IMR-90 (cell line): ENCODE results near the gene ACOX1. TPM values are rescaled to one million over a fixed set of nuclear protein-coding genes. Genes with fewer than 3 reads are reported as not detected.

Source experiments
- ATAC-seq: fragments of 200-7000 bp; cut with Tn5 transposase; 2 replicates; pipeline ENCODE4 v1.9.1; 2020; ENCODE audit warnings: low read depth, mild to moderate bottlenecking, moderate library complexity
- BruUV-seq: library from RNA; stranded (reverse); fragments of 400-500 nt; replicated peaks from 2 replicates; lab custom pipeline; 2021; lab: Mats Ljungman, UMichigan
- CTCF ChIA-PET: fragments of 300-600 bp; formaldehyde crosslinking; extraction: SDS; loops from one replicate; lab custom pipeline; 2021; ENCODE audit warnings: antibody characterized with exemption; lab: Yijun Ruan, JAX
- POLR2A ChIA-PET: fragments of 300-600 bp; sonication (Branson Sonifier 250); formaldehyde crosslinking; loops from one replicate; lab custom pipeline; 2022; ENCODE audit warnings: antibody characterized with exemption; ENCODE audit not compliant: unreplicated experiment; lab: Charles Lee
- DNase-seq: peaks from one replicate; pipeline ENCODE4 v3.0.0; 2013
- H2AFZ ChIP-seq: replicated peaks from 2 replicates; pipeline ENCODE3; 2013; ENCODE audit warnings: low read length, mild to moderate bottlenecking; ENCODE audit not compliant: poor library complexity
- H2AK5ac ChIP-seq: 2 replicates; pipeline ENCODE4 v1.6.1; 2013; ENCODE audit warnings: low read depth, low read length, inconsistent platforms
- H2AK9ac ChIP-seq: replicated peaks from 2 replicates; pipeline ENCODE3; 2013; ENCODE audit warnings: mild to moderate bottlenecking, low read depth, low read length, moderate library complexity; ENCODE audit not compliant: poor library complexity
- H2BK120ac ChIP-seq: 2 replicates; pipeline ENCODE4 v1.6.1; 2013; ENCODE audit warnings: low read depth, low read length, inconsistent platforms
- H2BK15ac ChIP-seq: 3 replicates; pipeline ENCODE4 v1.6.1; 2013; ENCODE audit warnings: low read depth, low read length, inconsistent platforms
- H2BK20ac ChIP-seq: 2 replicates; pipeline ENCODE4 v1.6.1; 2013; ENCODE audit warnings: low read depth, mild to moderate bottlenecking, inconsistent platforms, low read length, moderate library complexity
- H2BK5ac ChIP-seq: 2 replicates; pipeline ENCODE4 v1.6.1; 2013; ENCODE audit warnings: mild to moderate bottlenecking, low read depth, low read length, inconsistent platforms; ENCODE audit not compliant: poor library complexity, severe bottlenecking
- H3K14ac ChIP-seq: replicated peaks from 2 replicates; pipeline ENCODE4 v1.6.1; 2013; ENCODE audit warnings: low read depth, low read length, inconsistent platforms
- H3K18ac ChIP-seq: 2 replicates; pipeline ENCODE4 v1.6.1; 2013; ENCODE audit warnings: low read depth, low read length, control low read depth
- H3K23ac ChIP-seq: 2 replicates; pipeline ENCODE4 v1.6.1; 2013; ENCODE audit warnings: low read depth, low read length, inconsistent platforms
- H3K27ac ChIP-seq: 2 replicates; pipeline ENCODE4 v1.5.1; 2013; ENCODE audit warnings: mild to moderate bottlenecking, control low read depth, low read length; ENCODE audit not compliant: insufficient read depth
- H3K27me3 ChIP-seq: 2 replicates; pipeline ENCODE4 v1.6.1; 2013; ENCODE audit warnings: low read length; ENCODE audit not compliant: control insufficient read depth, insufficient read depth
- H3K36me3 ChIP-seq: 2 replicates; pipeline ENCODE4 v1.6.1; 2013; ENCODE audit warnings: low read length, mixed read lengths; ENCODE audit not compliant: control insufficient read depth, insufficient read depth
- H3K4ac ChIP-seq: 2 replicates; pipeline ENCODE4 v1.6.1; 2013; ENCODE audit warnings: low read depth, low read length, inconsistent platforms
- H3K4me1 ChIP-seq: 2 replicates; pipeline ENCODE4 v1.6.1; 2013; ENCODE audit warnings: low read length, mixed read lengths; ENCODE audit not compliant: control insufficient read depth, insufficient read depth
- H3K4me2 ChIP-seq: 2 replicates; pipeline ENCODE4 v1.6.1; 2013; ENCODE audit warnings: low read depth, mild to moderate bottlenecking, control low read depth, low read length, moderate library complexity
- H3K4me3 ChIP-seq: 2 replicates; pipeline ENCODE4 v1.5.1; 2013; ENCODE audit warnings: low read depth, mild to moderate bottlenecking, control low read depth, low read length, moderate library complexity; ENCODE audit not compliant: insufficient read depth
- H3K56ac ChIP-seq: 2 replicates; pipeline ENCODE4 v1.6.1; 2013; ENCODE audit warnings: low read length, inconsistent platforms; ENCODE audit not compliant: insufficient read depth; ENCODE audit errors: extremely low read depth
- H3K79me1 ChIP-seq, 2 experiments: 2 replicates each; pipeline ENCODE4 v1.6.1; 2013; ENCODE audit warnings: low read length in 2 of 2, inconsistent platforms in 1 of 2, low read depth in 1 of 2
- H3K9ac ChIP-seq: 2 replicates; pipeline ENCODE4 v1.6.1; 2013; ENCODE audit warnings: low read depth, low read length, control low read depth
- H3K9me1 ChIP-seq: 2 replicates; pipeline ENCODE4 v1.6.1; 2013; ENCODE audit warnings: low read length, inconsistent platforms; ENCODE audit not compliant: insufficient read depth
- H3K9me3 ChIP-seq: 2 replicates; pipeline ENCODE4 v1.6.1; 2013; ENCODE audit warnings: low read length; ENCODE audit not compliant: control insufficient read depth, insufficient read depth
- H4K20me1 ChIP-seq: 2 replicates; pipeline ENCODE4 v1.6.1; 2013; ENCODE audit warnings: low read length, inconsistent platforms; ENCODE audit not compliant: insufficient read depth
- H4K5ac ChIP-seq: 2 replicates; pipeline ENCODE4 v1.6.1; 2013; ENCODE audit warnings: mild to moderate bottlenecking, low read depth, low read length, control low read depth
- H4K8ac ChIP-seq, 2 experiments: 2 replicates each; pipeline ENCODE4 v1.6.1; 2013; ENCODE audit warnings: low read depth in 2 of 2, low read length in 2 of 2, control low read depth in 1 of 2, inconsistent platforms in 1 of 2
- H4K91ac ChIP-seq: 2 replicates; pipeline ENCODE4 v1.6.1; 2013; ENCODE audit warnings: low read depth, low read length, inconsistent platforms; ENCODE audit not compliant: insufficient read depth
- RAD21 ChIP-seq: IDR thresholded peaks from 2 replicates; pipeline ENCODE4 v1.6.1; 2012; ENCODE audit warnings: low read length, improper control_type of control experiment
- WGBS, 2 experiments: methylation state at CpG; one replicate each; pipeline versions ENCODE4 v1.1.5 to v1.1.7; 2013; ENCODE audit warnings: missing lambda C conversion rate in 2 of 2; ENCODE audit not compliant: insufficient read length in 1 of 2; ENCODE audit errors: extremely low coverage in 2 of 2; 5-methylcytosine and 5-hydroxymethylcytosine counted together
- dilution Hi-C: fragments of 300-500 bp; cut with HindIII; formaldehyde crosslinking; loops from one replicate; pipeline ENCODE4 v1.14.3; 2018; ENCODE audit warnings: low sequenced_read_pairs; ENCODE audit not compliant: unreplicated experiment
- in situ Hi-C: fragments of 300-500 bp; cut with MboI; formaldehyde crosslinking; loops from 3 replicates; pipeline ENCODE4 v1.14.3; 2019; ENCODE audit warnings: low sequenced_read_pairs, inconsistent platforms, mixed read lengths
- intact Hi-C: fragments of 100-400 bp; cut with micrococcal nuclease; formaldehyde crosslinking; loops from 2 replicates; pipeline ENCODE4 v1.10.0; 2022
- polyA plus RNA-seq, 3 experiments: library from polyadenylated mRNA; depleted of rRNA; stranded (reverse); fragments of >200 nt; gene quantifications; 2 replicates each; pipeline ENCODE4 v1.2.3, GENCODE V29; 2012; ENCODE audit warnings: low replicate concordance in 1 of 3
- total RNA-seq: library from RNA; depleted of rRNA; stranded (reverse); fragments of >200 nt; gene quantifications from 2 replicates; pipeline ENCODE4 v1.2.3, GENCODE V29; 2012

ACOX1 gene
- total and polyA plus RNA-seq, 2 of the 4 experiments (the other 2 are of a cell fraction): 16.1 to 94.8 TPM

GRCh38 chr17:75917917-75918445, 61.0 kb downstream of the ACOX1 start:
- Histone ChIP-seq H3K36me3 (peaks cover 11% of the 10 kb centered on the region), H2BK120ac (no peak overlapping the region), H4K91ac (no peak overlapping the region), H3K9me1 (no peaks in the 10 kb centered on the region; the same call in 1 of the 2 replicates), H3K18ac (no peak overlapping the region), H2BK5ac (no peak overlapping the region), H3K4me3 (no peak overlapping the region), H3K27me3 (no peaks in the 10 kb centered on the region), H3K14ac (no peak overlapping the region), H4K5ac (no peak overlapping the region), H3K4me2 (no peak overlapping the region), H3K79me1 (no peaks in the 10 kb centered on the region), H3K9ac (no peak overlapping the region), H3K23ac (no peak overlapping the region), H3K56ac (no peak overlapping the region), H3K27ac (no peak overlapping the region), H4K20me1 (no peaks in the 10 kb centered on the region; the same call in 1 of the 2 replicates), H3K4ac (no peak overlapping the region), H2BK15ac (no peak overlapping the region), H2BK20ac (no peak overlapping the region), H3K4me1 (no peaks in the 10 kb centered on the region), H4K8ac (no peak overlapping the region), H3K9me3 (no peaks in the 10 kb centered on the region), H2AK9ac (no peak overlapping the region), H2AFZ (no peak overlapping the region), H2AK5ac (no peak overlapping the region)
- no peak for ATAC-seq
- DNase-seq: no peak
- no peak for TF ChIP-seq RAD21
- ChIA-PET POLR2A (no interaction called here), CTCF (no interaction called here)
- intact Hi-C loops (no loop called here), dilution Hi-C loops (no loop called here), in situ Hi-C loops (no loop called here)
- 98% methylated on average over 9 of the region's 31 CpGs; no CpG with 5 or more reads in 1 of the 2 experiments for WGBS, 2 experiments
- BruUV-seq: no TSS peak
